ENCODE measurements around the gene ARHGAP12. TPM values are rescaled to one million over a fixed set of nuclear protein-coding genes. Genes with fewer than 3 reads are reported as not detected.

The ARHGAP12 gene
- total and polyA plus RNA-seq, 9 donors, result 17.8 to 41.1 (median 23.1) TPM

GRCh38 chr10:31926765-31927564, 1.7 kb downstream of the ARHGAP12 start:
- no peaks in the 10 kb centered on the region for H3K9me3 ChIP-seq (replicated peaks; ENCODE audit: control insufficient read depth, low read depth, low read length)
- peak overlapping the region; percentile 92 for H3K4me3 ChIP-seq (ENCODE audit: low read length)
- no peak for DNase-seq
- 2% methylated on average over 4 of the region's 22 CpGs for WGBS (ENCODE audit: insufficient coverage)
- H3K4me1 ChIP-seq (ENCODE audit: control insufficient read depth, insufficient read depth, low read length), result peaks cover 15% of the 10 kb centered on the region
- no peaks in the 10 kb centered on the region for H3K27me3 ChIP-seq (ENCODE audit: control insufficient read depth, insufficient read depth, low read length)
- no peaks in the 10 kb centered on the region for H3K36me3 ChIP-seq (ENCODE audit: control insufficient read depth, insufficient read depth, low read length)
- H3K27ac ChIP-seq (ENCODE audit: low read length), result peak overlapping the region; percentile 76

GRCh38 chr10:31926160-31926559, 2.5 kb downstream of the ARHGAP12 start:
- no peaks in the 10 kb centered on the region for H3K9me3 ChIP-seq (replicated peaks; ENCODE audit: control insufficient read depth, low read depth, low read length)
- no peak overlapping the region for H3K27ac ChIP-seq (ENCODE audit: low read length)
- no peak overlapping the region for H3K4me3 ChIP-seq (ENCODE audit: low read length)
- no peak for DNase-seq
- H3K4me1 ChIP-seq (ENCODE audit: control insufficient read depth, insufficient read depth, low read length), result peaks cover 15% of the 10 kb centered on the region
- H3K27me3 ChIP-seq (ENCODE audit: control insufficient read depth, insufficient read depth, low read length), result no peaks in the 10 kb centered on the region
- 25% methylated on average over 1 of the region's 5 CpGs for WGBS (ENCODE audit: insufficient coverage)
- H3K36me3 ChIP-seq (ENCODE audit: control insufficient read depth, insufficient read depth, low read length), result no peaks in the 10 kb centered on the region

GRCh38 chr10:31924833-31925232, 3.8 kb downstream of the ARHGAP12 start:
- peaks cover 10% of the 10 kb centered on the region for H3K4me1 ChIP-seq (ENCODE audit: control insufficient read depth, insufficient read depth, low read length)
- no peaks in the 10 kb centered on the region for H3K9me3 ChIP-seq (replicated peaks; ENCODE audit: control insufficient read depth, low read depth, low read length)
- WGBS (ENCODE audit: insufficient coverage), result no CpG with 5 or more reads among the region's 3 CpGs
- H3K27ac ChIP-seq (ENCODE audit: low read length), result no peak overlapping the region
- no peaks in the 10 kb centered on the region for H3K27me3 ChIP-seq (ENCODE audit: control insufficient read depth, insufficient read depth, low read length)
- H3K4me3 ChIP-seq (ENCODE audit: low read length), result no peak overlapping the region
- no peaks in the 10 kb centered on the region for H3K36me3 ChIP-seq (ENCODE audit: control insufficient read depth, insufficient read depth, low read length)
- DNase-seq, result no peak

GRCh38 chr10:31923389-31923788, 5.2 kb downstream of the ARHGAP12 start:
- no peak for DNase-seq
- peaks cover 5% of the 10 kb centered on the region for H3K4me1 ChIP-seq (ENCODE audit: control insufficient read depth, insufficient read depth, low read length)
- H3K27ac ChIP-seq (ENCODE audit: low read length), result no peak overlapping the region
- H3K36me3 ChIP-seq (ENCODE audit: control insufficient read depth, insufficient read depth, low read length), result no peaks in the 10 kb centered on the region
- no peaks in the 10 kb centered on the region for H3K9me3 ChIP-seq (replicated peaks; ENCODE audit: control insufficient read depth, low read depth, low read length)
- WGBS (ENCODE audit: insufficient coverage), result no CpG with 5 or more reads among the region's 3 CpGs
- H3K4me3 ChIP-seq (ENCODE audit: low read length), result no peak overlapping the region
- H3K27me3 ChIP-seq (ENCODE audit: control insufficient read depth, insufficient read depth, low read length), result no peaks in the 10 kb centered on the region

GRCh38 chr10:31921031-31921430, 7.6 kb downstream of the ARHGAP12 start:
- Histone ChIP-seq H3K9me3 (replicated peaks; ENCODE audit: control insufficient read depth, low read depth, low read length) (no peaks in the 10 kb centered on the region), H3K36me3 (ENCODE audit: control insufficient read depth, insufficient read depth, low read length) (no peaks in the 10 kb centered on the region), H3K4me3 (ENCODE audit: low read length) (no peak overlapping the region), H3K4me1 (ENCODE audit: control insufficient read depth, insufficient read depth, low read length) (no peaks in the 10 kb centered on the region), H3K27me3 (ENCODE audit: control insufficient read depth, insufficient read depth, low read length) (no peaks in the 10 kb centered on the region), H3K27ac (ENCODE audit: low read length) (no peak overlapping the region)
- no peak for DNase-seq
- WGBS (ENCODE audit: insufficient coverage), result 100% methylated on average over 1 of the region's 4 CpGs

- no peak for DNase-seq
- no CpG with 5 or more reads among the region's 2 CpGs for WGBS (ENCODE audit: insufficient coverage)
- H3K36me3 ChIP-seq (ENCODE audit: control insufficient read depth, insufficient read depth, low read length), result no peaks in the 10 kb centered on the region
- no peak overlapping the region for H3K4me3 ChIP-seq (ENCODE audit: low read length)
- H3K27me3 ChIP-seq (ENCODE audit: control insufficient read depth, insufficient read depth, low read length), result no peaks in the 10 kb centered on the region
- no peak overlapping the region for H3K27ac ChIP-seq (ENCODE audit: low read length)
- no peaks in the 10 kb centered on the region for H3K4me1 ChIP-seq (ENCODE audit: control insufficient read depth, insufficient read depth, low read length)
- H3K9me3 ChIP-seq (replicated peaks; ENCODE audit: control insufficient read depth, low read depth, low read length), result no peaks in the 10 kb centered on the region
These were observed 8.1 kb downstream of the ARHGAP12 start for GRCh38 chr10:31920538-31920937.

- Histone ChIP-seq H3K27me3 (ENCODE audit: control insufficient read depth, insufficient read depth, low read length) (no peaks in the 10 kb centered on the region), H3K27ac (ENCODE audit: low read length) (no peak overlapping the region), H3K9me3 (replicated peaks; ENCODE audit: control insufficient read depth, low read depth, low read length) (no peaks in the 10 kb centered on the region), H3K36me3 (ENCODE audit: control insufficient read depth, insufficient read depth, low read length) (no peaks in the 10 kb centered on the region), H3K4me3 (ENCODE audit: low read length) (no peak overlapping the region), H3K4me1 (ENCODE audit: control insufficient read depth, insufficient read depth, low read length) (no peaks in the 10 kb centered on the region)
- no peak for DNase-seq
- WGBS (ENCODE audit: insufficient coverage), result no CpG with 5 or more reads among the region's 2 CpGs
These were observed 9.8 kb downstream of the ARHGAP12 start for GRCh38 chr10:31918671-31919409.

- no peaks in the 10 kb centered on the region for H3K27me3 ChIP-seq (ENCODE audit: control insufficient read depth, insufficient read depth, low read length)
- DNase-seq, result no peak
- no CpG with 5 or more reads among the region's 2 CpGs for whole genome bisulfite sequencing (ENCODE audit: insufficient coverage)
- H3K4me1 ChIP-seq (ENCODE audit: control insufficient read depth, insufficient read depth, low read length), result peaks cover 4% of the 10 kb centered on the region
- no peak overlapping the region for H3K4me3 ChIP-seq (ENCODE audit: low read length)
- no peaks in the 10 kb centered on the region for H3K9me3 ChIP-seq (replicated peaks; ENCODE audit: control insufficient read depth, low read depth, low read length)
- no peaks in the 10 kb centered on the region for H3K36me3 ChIP-seq (ENCODE audit: control insufficient read depth, insufficient read depth, low read length)
- no peak overlapping the region for H3K27ac ChIP-seq (ENCODE audit: low read length)
These were observed 14.3 kb downstream of the ARHGAP12 start for GRCh38 chr10:31914370-31914769.

GRCh38 chr10:31912898-31913850, 15.5 kb downstream of the ARHGAP12 start:
- DNase-seq, result peak; percentile 38
- H3K9me3 ChIP-seq (replicated peaks; ENCODE audit: control insufficient read depth, low read depth, low read length), result no peaks in the 10 kb centered on the region
- H3K27ac ChIP-seq (ENCODE audit: low read length), result no peak overlapping the region
- no peaks in the 10 kb centered on the region for H3K27me3 ChIP-seq (ENCODE audit: control insufficient read depth, insufficient read depth, low read length)
- H3K4me1 ChIP-seq (ENCODE audit: control insufficient read depth, insufficient read depth, low read length), result peaks cover 4% of the 10 kb centered on the region
- no peak overlapping the region for H3K4me3 ChIP-seq (ENCODE audit: low read length)
- H3K36me3 ChIP-seq (ENCODE audit: control insufficient read depth, insufficient read depth, low read length), result peaks cover 1% of the 10 kb centered on the region
- WGBS (ENCODE audit: insufficient coverage), result 80% methylated on average over 5 of the region's 10 CpGs

- DNase-seq, result no peak
- WGBS (ENCODE audit: insufficient coverage), result 60% methylated on average over 1 of the region's 2 CpGs
- Histone ChIP-seq H3K27me3 (ENCODE audit: control insufficient read depth, insufficient read depth, low read length) (no peaks in the 10 kb centered on the region), H3K9me3 (replicated peaks; ENCODE audit: control insufficient read depth, low read depth, low read length) (no peaks in the 10 kb centered on the region), H3K27ac (ENCODE audit: low read length) (no peak overlapping the region), H3K4me3 (ENCODE audit: low read length) (no peak overlapping the region), H3K4me1 (ENCODE audit: control insufficient read depth, insufficient read depth, low read length) (peaks cover 4% of the 10 kb centered on the region), H3K36me3 (ENCODE audit: control insufficient read depth, insufficient read depth, low read length) (peaks cover 3% of the 10 kb centered on the region)
These were observed 16.3 kb downstream of the ARHGAP12 start for GRCh38 chr10:31912289-31912688.

Measured in muscle of leg (tissue), 11 donors.